G401.6 (cell line): ENCODE data around the gene KCNJ15.

Experiments
- FAIRE-seq: peaks from 2 replicates; lab custom pipeline; 2012; peaks lifted over from hg19 to GRCh38; lab: Jason Lieb, UNC

KCNJ15 gene

GRCh38 chr21:38299671-38300070 is 42.9 kb downstream of the KCNJ15 start:
- no peak for FAIRE-seq

GRCh38 chr21:38300141-38300578 is 43.4 kb downstream of the KCNJ15 start:
- no peak for FAIRE-seq

- FAIRE-seq = no peak
Measured at GRCh38 chr21:38301321-38302214, 44.8 kb downstream of the KCNJ15 start.

GRCh38 chr21:38303300-38303699 is 46.5 kb downstream of the KCNJ15 start:
- no peak for FAIRE-seq

- no peak for FAIRE-seq
Measured at GRCh38 chr21:38306433-38307141, 49.8 kb downstream of the KCNJ15 start.

GRCh38 chr21:38307771-38308531 is 51.2 kb downstream of the KCNJ15 start:
- no peak for FAIRE-seq

GRCh38 chr21:38308532-38309119 is 51.8 kb downstream of the KCNJ15 start:
- FAIRE-seq = no peak

- FAIRE-seq = no peak
Measured at GRCh38 chr21:38310646-38311485, 54.1 kb downstream of the KCNJ15 start.

- FAIRE-seq = no peak
Measured at GRCh38 chr21:38311765-38312164, 55.0 kb downstream of the KCNJ15 start.

- no peak for FAIRE-seq
Measured at GRCh38 chr21:38312822-38313221, 56.0 kb downstream of the KCNJ15 start.

GRCh38 chr21:38314558-38314957 is 57.8 kb downstream of the KCNJ15 start:
- no peak for FAIRE-seq

- FAIRE-seq = no peak
Measured at GRCh38 chr21:38315122-38315521, 58.3 kb downstream of the KCNJ15 start.

- FAIRE-seq = no peak
Measured at GRCh38 chr21:38319781-38320180, 63.0 kb downstream of the KCNJ15 start.

- no peak for FAIRE-seq
Measured at GRCh38 chr21:38321568-38321967, 64.8 kb downstream of the KCNJ15 start.

- FAIRE-seq = no peak
Measured at GRCh38 chr21:38322311-38322950, 65.6 kb downstream of the KCNJ15 start.

GRCh38 chr21:38323721-38324531 is 67.1 kb downstream of the KCNJ15 start:
- no peak for FAIRE-seq

- no peak for FAIRE-seq
Measured at GRCh38 chr21:38325216-38325615, 68.4 kb downstream of the KCNJ15 start.

GRCh38 chr21:38325731-38326420 is 69.1 kb downstream of the KCNJ15 start:
- FAIRE-seq = no peak

GRCh38 chr21:38326429-38326828 is 69.6 kb downstream of the KCNJ15 start:
- FAIRE-seq = no peak
